ENCODE measurements around the gene TTN.

DNA sequence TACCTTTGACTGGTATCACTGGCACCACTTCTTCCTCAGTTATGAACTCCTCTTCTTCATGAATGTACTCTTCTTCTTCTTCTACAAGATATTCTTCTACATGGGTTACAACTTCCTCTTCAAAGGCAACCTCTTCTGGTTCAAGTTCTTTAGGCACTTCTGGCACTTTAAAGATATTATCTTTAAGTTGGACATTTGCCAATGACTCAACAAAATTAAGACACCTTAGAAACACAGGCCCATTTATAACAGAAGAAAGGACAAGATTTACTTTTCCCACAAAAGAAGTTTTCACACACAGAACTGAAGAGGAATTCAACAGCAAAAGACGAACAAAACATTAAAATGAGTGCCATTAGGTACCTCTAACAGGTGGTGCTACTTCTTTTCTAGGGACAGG lies 127.3 kb downstream of the TTN start:
- TF ChIP-seq, protein P1, sequence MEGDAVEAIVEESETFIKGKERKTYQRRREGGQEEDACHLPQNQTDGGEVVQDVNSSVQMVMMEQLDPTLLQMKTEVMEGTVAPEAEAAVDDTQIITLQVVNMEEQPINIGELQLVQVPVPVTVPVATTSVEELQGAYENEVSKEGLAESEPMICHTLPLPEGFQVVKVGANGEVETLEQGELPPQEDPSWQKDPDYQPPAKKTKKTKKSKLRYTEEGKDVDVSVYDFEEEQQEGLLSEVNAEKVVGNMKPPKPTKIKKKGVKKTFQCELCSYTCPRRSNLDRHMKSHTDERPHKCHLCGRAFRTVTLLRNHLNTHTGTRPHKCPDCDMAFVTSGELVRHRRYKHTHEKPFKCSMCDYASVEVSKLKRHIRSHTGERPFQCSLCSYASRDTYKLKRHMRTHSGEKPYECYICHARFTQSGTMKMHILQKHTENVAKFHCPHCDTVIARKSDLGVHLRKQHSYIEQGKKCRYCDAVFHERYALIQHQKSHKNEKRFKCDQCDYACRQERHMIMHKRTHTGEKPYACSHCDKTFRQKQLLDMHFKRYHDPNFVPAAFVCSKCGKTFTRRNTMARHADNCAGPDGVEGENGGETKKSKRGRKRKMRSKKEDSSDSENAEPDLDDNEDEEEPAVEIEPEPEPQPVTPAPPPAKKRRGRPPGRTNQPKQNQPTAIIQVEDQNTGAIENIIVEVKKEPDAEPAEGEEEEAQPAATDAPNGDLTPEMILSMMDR (IDR thresholded peaks at IDR 0.05), result no peak
- TF ChIP-seq POLR2A (IDR thresholded peaks at IDR 0.05), result no peak
